IMR-90 (cell line): ENCODE results near the gene COL3A1. TPM values are rescaled to one million over a fixed set of nuclear protein-coding genes. Genes with fewer than 3 reads are reported as not detected.

Experiments used
- ATAC-seq: fragments of 200-7000 bp; cut with Tn5 transposase; 2 replicates; pipeline ENCODE4 v1.9.1; 2020; ENCODE audit warnings: low read depth, mild to moderate bottlenecking, moderate library complexity
- BruUV-seq: library from RNA; stranded (reverse); fragments of 400-500 nt; replicated peaks from 2 replicates; lab custom pipeline; 2021; lab: Mats Ljungman, UMichigan
- CTCF ChIA-PET: fragments of 300-600 bp; formaldehyde crosslinking; extraction: SDS; loops from one replicate; lab custom pipeline; 2021; ENCODE audit warnings: antibody characterized with exemption; lab: Yijun Ruan, JAX
- POLR2A ChIA-PET: fragments of 300-600 bp; sonication (Branson Sonifier 250); formaldehyde crosslinking; loops from one replicate; lab custom pipeline; 2022; ENCODE audit warnings: antibody characterized with exemption; ENCODE audit not compliant: unreplicated experiment; lab: Charles Lee
- DNase-seq: peaks from one replicate; pipeline ENCODE4 v3.0.0; 2013
- H2AFZ ChIP-seq: replicated peaks from 2 replicates; pipeline ENCODE3; 2013; ENCODE audit warnings: low read length, mild to moderate bottlenecking; ENCODE audit not compliant: poor library complexity
- H2AK5ac ChIP-seq: 2 replicates; pipeline ENCODE4 v1.6.1; 2013; ENCODE audit warnings: low read depth, low read length, inconsistent platforms
- H2AK9ac ChIP-seq: replicated peaks from 2 replicates; pipeline ENCODE3; 2013; ENCODE audit warnings: mild to moderate bottlenecking, low read depth, low read length, moderate library complexity; ENCODE audit not compliant: poor library complexity
- H2BK120ac ChIP-seq: 2 replicates; pipeline ENCODE4 v1.6.1; 2013; ENCODE audit warnings: low read depth, low read length, inconsistent platforms
- H2BK15ac ChIP-seq: 3 replicates; pipeline ENCODE4 v1.6.1; 2013; ENCODE audit warnings: low read depth, low read length, inconsistent platforms
- H2BK20ac ChIP-seq: 2 replicates; pipeline ENCODE4 v1.6.1; 2013; ENCODE audit warnings: low read depth, mild to moderate bottlenecking, inconsistent platforms, low read length, moderate library complexity
- H2BK5ac ChIP-seq: 2 replicates; pipeline ENCODE4 v1.6.1; 2013; ENCODE audit warnings: mild to moderate bottlenecking, low read depth, low read length, inconsistent platforms; ENCODE audit not compliant: poor library complexity, severe bottlenecking
- H3K14ac ChIP-seq: replicated peaks from 2 replicates; pipeline ENCODE4 v1.6.1; 2013; ENCODE audit warnings: low read depth, low read length, inconsistent platforms
- H3K18ac ChIP-seq: 2 replicates; pipeline ENCODE4 v1.6.1; 2013; ENCODE audit warnings: low read depth, low read length, control low read depth
- H3K23ac ChIP-seq: 2 replicates; pipeline ENCODE4 v1.6.1; 2013; ENCODE audit warnings: low read depth, low read length, inconsistent platforms
- H3K27ac ChIP-seq: 2 replicates; pipeline ENCODE4 v1.5.1; 2013; ENCODE audit warnings: mild to moderate bottlenecking, control low read depth, low read length; ENCODE audit not compliant: insufficient read depth
- H3K27me3 ChIP-seq: 2 replicates; pipeline ENCODE4 v1.6.1; 2013; ENCODE audit warnings: low read length; ENCODE audit not compliant: control insufficient read depth, insufficient read depth
- H3K36me3 ChIP-seq: 2 replicates; pipeline ENCODE4 v1.6.1; 2013; ENCODE audit warnings: low read length, mixed read lengths; ENCODE audit not compliant: control insufficient read depth, insufficient read depth
- H3K4ac ChIP-seq: 2 replicates; pipeline ENCODE4 v1.6.1; 2013; ENCODE audit warnings: low read depth, low read length, inconsistent platforms
- H3K4me1 ChIP-seq: 2 replicates; pipeline ENCODE4 v1.6.1; 2013; ENCODE audit warnings: low read length, mixed read lengths; ENCODE audit not compliant: control insufficient read depth, insufficient read depth
- H3K4me2 ChIP-seq: 2 replicates; pipeline ENCODE4 v1.6.1; 2013; ENCODE audit warnings: low read depth, mild to moderate bottlenecking, control low read depth, low read length, moderate library complexity
- H3K4me3 ChIP-seq: 2 replicates; pipeline ENCODE4 v1.5.1; 2013; ENCODE audit warnings: low read depth, mild to moderate bottlenecking, control low read depth, low read length, moderate library complexity; ENCODE audit not compliant: insufficient read depth
- H3K56ac ChIP-seq: 2 replicates; pipeline ENCODE4 v1.6.1; 2013; ENCODE audit warnings: low read length, inconsistent platforms; ENCODE audit not compliant: insufficient read depth; ENCODE audit errors: extremely low read depth
- H3K79me1 ChIP-seq, 2 experiments: 2 replicates each; pipeline ENCODE4 v1.6.1; 2013; ENCODE audit warnings: low read length in 2 of 2, inconsistent platforms in 1 of 2, low read depth in 1 of 2
- H3K9ac ChIP-seq: 2 replicates; pipeline ENCODE4 v1.6.1; 2013; ENCODE audit warnings: low read depth, low read length, control low read depth
- H3K9me1 ChIP-seq: 2 replicates; pipeline ENCODE4 v1.6.1; 2013; ENCODE audit warnings: low read length, inconsistent platforms; ENCODE audit not compliant: insufficient read depth
- H3K9me3 ChIP-seq: 2 replicates; pipeline ENCODE4 v1.6.1; 2013; ENCODE audit warnings: low read length; ENCODE audit not compliant: control insufficient read depth, insufficient read depth
- H4K20me1 ChIP-seq: 2 replicates; pipeline ENCODE4 v1.6.1; 2013; ENCODE audit warnings: low read length, inconsistent platforms; ENCODE audit not compliant: insufficient read depth
- H4K5ac ChIP-seq: 2 replicates; pipeline ENCODE4 v1.6.1; 2013; ENCODE audit warnings: mild to moderate bottlenecking, low read depth, low read length, control low read depth
- H4K8ac ChIP-seq, 2 experiments: 2 replicates each; pipeline ENCODE4 v1.6.1; 2013; ENCODE audit warnings: low read depth in 2 of 2, low read length in 2 of 2, control low read depth in 1 of 2, inconsistent platforms in 1 of 2
- H4K91ac ChIP-seq: 2 replicates; pipeline ENCODE4 v1.6.1; 2013; ENCODE audit warnings: low read depth, low read length, inconsistent platforms; ENCODE audit not compliant: insufficient read depth
- FOS ChIP-seq: fragments of 150-350 bp; IDR thresholded peaks from 2 replicates; pipeline ENCODE4 v1.6.1; 2016; ENCODE audit warnings: low read depth, low read length
- POLR2A ChIP-seq: IDR thresholded peaks from 2 replicates; pipeline ENCODE4 v1.6.1; 2012; ENCODE audit warnings: mild to moderate bottlenecking, low read depth, low read length
- SMC3 ChIP-seq: fragments of 150-350 bp; IDR thresholded peaks from 2 replicates; pipeline ENCODE4 v1.6.1; 2016; ENCODE audit warnings: low read depth, mild to moderate bottlenecking, antibody characterized with exemption, low read length, moderate library complexity
- WGBS, 2 experiments: methylation state at CpG; one replicate each; pipeline versions ENCODE4 v1.1.5 to v1.1.7; 2013; ENCODE audit warnings: missing lambda C conversion rate in 2 of 2; ENCODE audit not compliant: insufficient read length in 1 of 2; ENCODE audit errors: extremely low coverage in 2 of 2; 5-methylcytosine and 5-hydroxymethylcytosine counted together
- dilution Hi-C: fragments of 300-500 bp; cut with HindIII; formaldehyde crosslinking; loops from one replicate; pipeline ENCODE4 v1.14.3; 2018; ENCODE audit warnings: low sequenced_read_pairs; ENCODE audit not compliant: unreplicated experiment
- in situ Hi-C: fragments of 300-500 bp; cut with MboI; formaldehyde crosslinking; loops from 3 replicates; pipeline ENCODE4 v1.14.3; 2019; ENCODE audit warnings: low sequenced_read_pairs, inconsistent platforms, mixed read lengths
- intact Hi-C: fragments of 100-400 bp; cut with micrococcal nuclease; formaldehyde crosslinking; loops from 2 replicates; pipeline ENCODE4 v1.10.0; 2022
- polyA plus RNA-seq, 3 experiments: library from polyadenylated mRNA; depleted of rRNA; stranded (reverse); fragments of >200 nt; gene quantifications; 2 replicates each; pipeline ENCODE4 v1.2.3, GENCODE V29; 2012; ENCODE audit warnings: low replicate concordance in 1 of 3
- total RNA-seq: library from RNA; depleted of rRNA; stranded (reverse); fragments of >200 nt; gene quantifications from 2 replicates; pipeline ENCODE4 v1.2.3, GENCODE V29; 2012

Gene COL3A1
- total and polyA plus RNA-seq, 2 of the 4 experiments (the other 2 are of a cell fraction): 402 to 408 TPM

GRCh38 chr2:188979187-188980114, 5.3 kb downstream of the COL3A1 start:
- peak overlapping the region; percentile 10; the same call in 1 of the 2 replicates for H2BK120ac ChIP-seq
- H2BK15ac ChIP-seq: no peak overlapping the region
- no peaks in the 10 kb centered on the region for H3K9me1 ChIP-seq
- peak overlapping the region; percentile 7; the same call in 1 of the 2 replicates for H3K4ac ChIP-seq
- H3K36me3 ChIP-seq: peaks cover 4% of the 10 kb centered on the region; the same call in 1 of the 2 replicates
- ChIA-PET POLR2A (no interaction called here), CTCF (interaction anchor here (1.4 kb wide), 2 partner anchors 214 to 279 kb away, joined by 3 read pairs; no protein-coding TSS in a partner anchor)
- H4K8ac ChIP-seq: peak overlapping the region in 1 of 2 experiments; percentile 57; a peak in 2 of 4 replicates
- peak overlapping the region; percentile 38; the same call in 1 of the 2 replicates for H2BK20ac ChIP-seq
- no peak overlapping the region for H4K91ac ChIP-seq
- BruUV-seq: no TSS peak
- H3K18ac ChIP-seq: peak overlapping the region; percentile 87
- peak overlapping the region; percentile 98 for H2BK5ac ChIP-seq
- ATAC-seq: no peak
- peak overlapping the region; percentile 77; the same call in 1 of the 2 replicates for H3K9ac ChIP-seq
- no peak for TF ChIP-seq POLR2A
- TF ChIP-seq SMC3: no peak
- TF ChIP-seq FOS: no peak
- no peaks in the 10 kb centered on the region for H3K9me3 ChIP-seq
- no peak overlapping the region for H2AK9ac ChIP-seq
- no peaks in the 10 kb centered on the region for H3K27me3 ChIP-seq
- peak overlapping the region; percentile 14; the same call in 1 of the 2 replicates for H3K23ac ChIP-seq
- in situ Hi-C loops (loop anchor here (5.0 to 10.0 kb wide), 2 partner anchors 195 to 452 kb away; no protein-coding TSS in a partner anchor), dilution Hi-C loops (no loop called here), intact Hi-C loops (loop anchor here (2.0 to 10.0 kb wide), 8 partner anchors 82 to 1382 kb away; partner anchors contain the start of genes COL5A2 and GULP1)
- H3K4me1 ChIP-seq: peaks cover 3% of the 10 kb centered on the region
- H2AFZ ChIP-seq: no peak overlapping the region
- peak overlapping the region; percentile 73; the same call in 1 of the 2 replicates for H4K5ac ChIP-seq
- H3K4me3 ChIP-seq: peak overlapping the region; percentile 6; the same call in 1 of the 2 replicates
- H4K20me1 ChIP-seq: no peaks in the 10 kb centered on the region
- H3K14ac ChIP-seq: peak overlapping the region; percentile 34; the same call in 1 of the 2 replicates
- H3K4me2 ChIP-seq: peak overlapping the region; percentile 90
- DNase-seq: peak; percentile 58
- H3K27ac ChIP-seq: peak overlapping the region; percentile 74; the same call in 1 of the 2 replicates
- no peak overlapping the region for H2AK5ac ChIP-seq
- H3K79me1 ChIP-seq: peaks cover 2 to 8% of the 10 kb centered on the region in 2 experiments
- H3K56ac ChIP-seq: peak overlapping the region; percentile 70; the same call in 1 of the 2 replicates
- no CpG with 5 or more reads among the region's 3 CpGs for WGBS, 2 experiments
